ENCODE data around the gene NLGN1.

GRCh38 chr3:173743516-173743915 is 346.0 kb downstream of the NLGN1 start:
- TF ChIP-seq POLR2AphosphoS5 (IDR thresholded peaks at IDR 0.05; ENCODE audit: low read depth, low read length) = no peak
- TF ChIP-seq REST (IDR thresholded peaks at IDR 0.05; ENCODE audit: insufficient read depth in 1 of 2, low read depth in 2 of 2, low read length in 1 of 2) = no peak
- no peak for TF ChIP-seq CTCF (IDR thresholded peaks at IDR 0.05)

Measured in Panc1 (cell line).